ENCODE data around the gene LEUTX. TPM values are rescaled to one million over a fixed set of nuclear protein-coding genes. Genes with fewer than 3 reads are reported as not detected.
A peak's percentile ranks its signal among the peaks of the same experiment; 100 is the strongest.
"Not testable (repeated sequence)": the region's sequence is repeated elsewhere in the genome, so short reads cannot be mapped to it uniquely, and the experiment has no call there.

LEUTX gene
- polyA plus RNA-seq, 1 of the 3 experiments (the other 2 are of a cell fraction): not detected

GRCh38 chr19:39805104-39805503 is 26.4 kb downstream of the LEUTX start:
- POLR2A ChIA-PET: no interaction called here
- CTCF ChIA-PET: interaction anchor here (1.0 to 2.0 kb wide), 5 partner anchors 9 to 39 kb away, joined by 3 to 7 read pairs (median 6); partner anchors contain the start of gene DYRK1B
- no peak for DNase-seq
- Histone ChIP-seq H3K4me1 (ENCODE audit: control insufficient read depth in 1 of 2, insufficient read depth in 2 of 2, low read depth in 1 of 2, low read length in 1 of 2) (no peaks in the 10 kb centered on the region), H2AFZ (ENCODE audit: low read depth) (no peak overlapping the region), H4K20me1 (ENCODE audit: insufficient read depth) (no peaks in the 10 kb centered on the region), H3K9ac (no peak overlapping the region), H3K4me2 (no peak overlapping the region), H3K27ac (ENCODE audit: low read depth in 2 of 2, low read length in 1 of 2) (no peak overlapping the region), H3K9me2 (no peaks in the 10 kb centered on the region), H3K9me3 (no peaks in the 10 kb centered on the region), H3K4me3 (ENCODE audit: low read depth in 2 of 2, low read length in 1 of 2) (no peak overlapping the region), H3K27me3 (ENCODE audit: insufficient read depth) (peaks cover 11% of the 10 kb centered on the region), H3F3A (replicated peaks; ENCODE audit: insufficient read depth) (no peaks in the 10 kb centered on the region), H3K36me3 (replicated peaks in 1 of 2; ENCODE audit: control insufficient read depth in 1 of 2, insufficient read depth in 2 of 2, low read length in 1 of 2) (no peaks in the 10 kb centered on the region), H3K79me2 (ENCODE audit: insufficient read depth) (no peaks in the 10 kb centered on the region)
- WGBS (ENCODE audit: low lambda C conversion rate): 40% methylated on average over 5 of the region's 5 CpGs
- TF ChIP-seq NRF1 (IDR thresholded peaks at IDR 0.05; ENCODE audit: low read depth, low read length) (no peak), MXI1 (IDR thresholded peaks at IDR 0.05; ENCODE audit: low read depth, low read length) (0 out of 2 replicates have a peak, but pooled peaks have one; percentile 25)

- no peaks in the 10 kb centered on the region for H3K9me3 ChIP-seq
- ChIA-PET CTCF (interaction anchor here (1.7 to 2.0 kb wide), 2 partner anchors 15 to 36 kb away, joined by 6 to 9 read pairs; no protein-coding TSS in a partner anchor), POLR2A (no interaction called here)
- 14% methylated on average over 5 of the region's 5 CpGs for WGBS (ENCODE audit: low lambda C conversion rate)
- TF ChIP-seq YY1 (IDR thresholded peaks at IDR 0.05; ENCODE audit: low read depth) (no peak), TEAD4 (IDR thresholded peaks at IDR 0.05; ENCODE audit: borderline replicate concordance, insufficient read depth) (no peak), NRF1 (IDR thresholded peaks at IDR 0.05; ENCODE audit: low read depth, low read length) (no peak), CHD2 (IDR thresholded peaks at IDR 0.05; ENCODE audit: low read length, partially characterized antibody) (no peak), TAF1 (IDR thresholded peaks at IDR 0.05; ENCODE audit: borderline replicate concordance, low read depth, low read length) (no peak), PBX3 (IDR thresholded peaks at IDR 0.05) (no peak), IRF3 (IDR thresholded peaks at IDR 0.05; ENCODE audit: low read depth, low read length) (no peak), GABPA (IDR thresholded peaks at IDR 0.05; ENCODE audit: low read depth) (no peak), GATA2 (CRISPR knock-in tag; IDR thresholded peaks at IDR 0.05) (no peak), ELF1 (IDR thresholded peaks at IDR 0.05) (no peak), EP300 (IDR thresholded peaks at IDR 0.05; ENCODE audit: borderline replicate concordance in 1 of 2, low read depth in 1 of 2, low read length in 1 of 2) (no peak), USF2 (IDR thresholded peaks at IDR 0.05; ENCODE audit: borderline replicate concordance, low read depth, low read length) (no peak), SMC3 (IDR thresholded peaks at IDR 0.05; ENCODE audit: low read depth, low read length) (no peak), RAD21 (IDR thresholded peaks at IDR 0.05; ENCODE audit: low read length) (no peak), POLR2AphosphoS5 (IDR thresholded peaks at IDR 0.05; ENCODE audit: low read depth, low read length) (no peak), ZBTB33 (IDR thresholded peaks at IDR 0.05; ENCODE audit: borderline replicate concordance, low read depth) (no peak)
- no peaks in the 10 kb centered on the region for H3F3A ChIP-seq (replicated peaks; ENCODE audit: insufficient read depth)
- H3K79me2 ChIP-seq (ENCODE audit: insufficient read depth): no peaks in the 10 kb centered on the region
- DNase-seq: no peak
- no peak overlapping the region for H3K9ac ChIP-seq
- H3K4me2 ChIP-seq: no peak overlapping the region
- H3K36me3 ChIP-seq (replicated peaks in 1 of 2; ENCODE audit: control insufficient read depth in 1 of 2, insufficient read depth in 2 of 2, low read length in 1 of 2): no peaks in the 10 kb centered on the region
- no peak overlapping the region for H2AFZ ChIP-seq (ENCODE audit: low read depth)
- no peak overlapping the region for H3K4me3 ChIP-seq (ENCODE audit: low read depth in 2 of 2, low read length in 1 of 2)
- no peaks in the 10 kb centered on the region for H3K9me2 ChIP-seq
- peaks cover 11% of the 10 kb centered on the region for H3K27me3 ChIP-seq (ENCODE audit: insufficient read depth)
- no peaks in the 10 kb centered on the region for H4K20me1 ChIP-seq (ENCODE audit: insufficient read depth)
- no peaks in the 10 kb centered on the region for H3K4me1 ChIP-seq (ENCODE audit: control insufficient read depth in 1 of 2, insufficient read depth in 2 of 2, low read depth in 1 of 2, low read length in 1 of 2)
- H3K27ac ChIP-seq (ENCODE audit: low read depth in 2 of 2, low read length in 1 of 2): no peak overlapping the region
These were observed 29.3 kb downstream of the LEUTX start for GRCh38 chr19:39807846-39808364.

GRCh38 chr19:39808688-39809087 is 30.0 kb downstream of the LEUTX start:
- DNase-seq; H3K4me2 ChIP-seq; H4K20me1 ChIP-seq (ENCODE audit: insufficient read depth); H3K9me2 ChIP-seq; H3K27me3 ChIP-seq (ENCODE audit: insufficient read depth); H3K79me2 ChIP-seq (ENCODE audit: insufficient read depth); H2AFZ ChIP-seq (ENCODE audit: low read depth); H3K27ac ChIP-seq (ENCODE audit: low read depth in 2 of 2, low read length in 1 of 2); H3K9ac ChIP-seq; H3K4me1 ChIP-seq (ENCODE audit: control insufficient read depth in 1 of 2, insufficient read depth in 2 of 2, low read depth in 1 of 2, low read length in 1 of 2); H3K36me3 ChIP-seq (replicated peaks in 1 of 2; ENCODE audit: control insufficient read depth in 1 of 2, insufficient read depth in 2 of 2, low read length in 1 of 2); H3K4me3 ChIP-seq (ENCODE audit: low read depth in 2 of 2, low read length in 1 of 2); H3F3A ChIP-seq (replicated peaks; ENCODE audit: insufficient read depth); H3K9me3 ChIP-seq; POLR2A ChIA-PET: not testable (repeated sequence)
- WGBS (ENCODE audit: low lambda C conversion rate): 42% methylated on average over 7 of the region's 7 CpGs
- CTCF ChIA-PET: interaction anchor here (0.6 to 2.0 kb wide), 3 partner anchors 16 to 1576 kb away, joined by 3 to 9 read pairs (median 6); no protein-coding TSS in a partner anchor
